Right cardiac atrium (tissue), 5 donors: Measurements from ENCODE around the gene MPRIP. TPM values are rescaled to one million over a fixed set of nuclear protein-coding genes. Genes with fewer than 3 reads are reported as not detected.
"Not testable (repeated sequence)": the region's sequence is repeated elsewhere in the genome, so short reads cannot be mapped to it uniquely, and the experiment has no call there.

Source experiments
- ATAC-seq, 2 donors: fragments of 200-7000 bp; cut with Tn5 transposase; one replicate each; pipeline versions ENCODE4 v1.8.0 to v1.9.1; 2020; ENCODE audit warnings: moderate library complexity in 2 of 2, mild to moderate bottlenecking in 1 of 2
- DNase-seq, 3 donors: peaks; one replicate each; pipeline ENCODE4 v3.0.0-alpha.2; 2020
- H3K27ac ChIP-seq: one replicate; pipeline ENCODE4 v1.5.1; 2013; ENCODE audit warnings: mild to moderate bottlenecking, low read length, control low read depth, moderate library complexity
- H3K27me3 ChIP-seq: one replicate; pipeline ENCODE4 v1.6.1; 2013; ENCODE audit not compliant: control insufficient read depth, insufficient read depth
- H3K4me1 ChIP-seq: one replicate; pipeline ENCODE4 v1.6.1; 2013; ENCODE audit warnings: low read length; ENCODE audit not compliant: control insufficient read depth, insufficient read depth
- H3K4me3 ChIP-seq: one replicate; pipeline ENCODE4 v1.5.1; 2013; ENCODE audit warnings: low read length, control low read depth
- H3K9me3 ChIP-seq: one replicate; pipeline ENCODE4 v1.6.1; 2013; ENCODE audit warnings: low read length; ENCODE audit not compliant: control insufficient read depth
- WGBS: extraction: QIAGEN DNeasy Blood & Tissue Kit; methylation state at CpG from one replicate; pipeline ENCODE4 v1.1.7; 2013; 5-methylcytosine and 5-hydroxymethylcytosine counted together
- intact Hi-C, 4 donors: fragments of 100-400 bp; cut with DNase I; formaldehyde crosslinking; loops; one replicate each; pipeline versions ENCODE4 v1.11.0 to v1.14.0; 2022 to 2023
- long read RNA-seq, 4 donors: library from polyadenylated mRNA; unstranded; transcript quantifications; one replicate each; pipeline ENCODE4 v2.0.0, GENCODE V29; 2020 to 2021
- polyA plus RNA-seq: library from polyadenylated mRNA; stranded (reverse); fragments of 200-250 nt; gene quantifications from one replicate; pipeline ENCODE4 v1.2.3, GENCODE V29; 2013
- total RNA-seq, 4 donors: library from RNA; stranded (reverse); fragmentation: NEBNext Ultra II Directional; extraction: Animal tissue kit (Norgen Biotek cat#: 25700); gene quantifications; one replicate each; pipeline ENCODE4 v1.2.1, GENCODE V29; 2021
- donor health status: healthy with polysubstance abuse.
- donor health status: DM: no; HTN: yes; CAD: no.
- donor health status: DM: no; HTN: no; CAD: no.
- donor health status: DM: no; HTN: yes; CAD: no; lungs with severe emphysema.
- donor health status: DM: yes; HTN: yes; CAD: no.

Gene MPRIP
- 100 to 1,000 TPM; 295 to 331 (median 321) TPM for total RNA-seq
- 228 TPM for polyA plus RNA-seq
- long read RNA-seq, donor 1, full-length matches to known transcripts: 52 of 338 reads
- long read RNA-seq, donor 1, partial matches to known transcripts: 202 of 338 reads
- long read RNA-seq, donor 1, other reads (novel, unspliced or antisense): 84 of 338 reads
- long read RNA-seq, donor 2, full-length matches to known transcripts: 45 of 238 reads
- long read RNA-seq, donor 2, partial matches to known transcripts: 120 of 238 reads
- long read RNA-seq, donor 2, other reads (novel, unspliced or antisense): 73 of 238 reads
- long read RNA-seq, donor 3, full-length matches to known transcripts: 11 of 575 reads
- long read RNA-seq, donor 3, partial matches to known transcripts: 514 of 575 reads
- long read RNA-seq, donor 3, other reads (novel, unspliced or antisense): 50 of 575 reads
- long read RNA-seq, donor 4, full-length matches to known transcripts: 31 of 200 reads
- long read RNA-seq, donor 4, partial matches to known transcripts: 126 of 200 reads
- long read RNA-seq, donor 4, other reads (novel, unspliced or antisense): 43 of 200 reads

DNA sequence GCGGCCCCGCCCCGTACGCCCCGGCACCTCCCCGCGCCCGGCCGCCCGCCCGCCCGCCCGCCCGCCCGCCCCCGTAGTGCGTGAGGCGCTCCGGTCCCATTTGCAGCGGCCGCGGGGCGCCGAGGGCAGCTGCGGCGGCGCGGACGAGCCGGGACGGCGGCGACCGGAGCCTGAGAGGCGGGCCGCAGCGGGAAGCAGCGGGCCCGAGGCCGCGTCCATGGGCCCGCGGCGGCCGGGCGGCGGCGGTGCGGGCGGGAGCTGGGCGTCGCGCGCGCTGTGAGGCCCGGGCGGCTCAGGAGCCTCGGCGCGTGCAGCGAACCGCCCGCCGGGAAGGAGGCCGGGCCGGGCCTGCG is at the start of gene MPRIP:
Gene MPRIP (plus strand): TSS at position 74 of the 353 bp plus-strand sequence. CDS start 392 bp downstream, outside the sequence.
- peak within 1 kb of the TSS; percentile 78 for H3K27ac ChIP-seq
- intact Hi-C loops: loop anchor here in 1 of 4 donors (10.0 kb wide), 1 partner anchor 72 kb away; no protein-coding TSS in a partner anchor
- peaks cover 13% of the 10 kb centered on the region for H3K4me1 ChIP-seq
- H3K4me3 ChIP-seq: peak within 1 kb of the TSS; percentile 81
- DNase-seq: no peak
- under 1% methylated on average over 66 of the region's 67 CpGs for WGBS
- no peaks in the 10 kb centered on the region for H3K27me3 ChIP-seq
- ATAC-seq: no peak
- H3K9me3 ChIP-seq: no peaks in the 10 kb centered on the region

- no peak overlapping the region for H3K27ac ChIP-seq
- 63% methylated on average over 2 of the region's 2 CpGs for WGBS
- no peaks in the 10 kb centered on the region for H3K9me3 ChIP-seq
- H3K27me3 ChIP-seq: no peaks in the 10 kb centered on the region
- DNase-seq: no peak
- H3K4me1 ChIP-seq: no peaks in the 10 kb centered on the region
- intact Hi-C loops: loop anchor here in 1 of 4 donors (10.0 kb wide), 1 partner anchor 460 kb away; no protein-coding TSS in a partner anchor
- ATAC-seq: no peak
- H3K4me3 ChIP-seq: no peak overlapping the region
These were observed 47.6 kb upstream of the MPRIP start for GRCh38 chr17:16994631-16995030.

DNA sequence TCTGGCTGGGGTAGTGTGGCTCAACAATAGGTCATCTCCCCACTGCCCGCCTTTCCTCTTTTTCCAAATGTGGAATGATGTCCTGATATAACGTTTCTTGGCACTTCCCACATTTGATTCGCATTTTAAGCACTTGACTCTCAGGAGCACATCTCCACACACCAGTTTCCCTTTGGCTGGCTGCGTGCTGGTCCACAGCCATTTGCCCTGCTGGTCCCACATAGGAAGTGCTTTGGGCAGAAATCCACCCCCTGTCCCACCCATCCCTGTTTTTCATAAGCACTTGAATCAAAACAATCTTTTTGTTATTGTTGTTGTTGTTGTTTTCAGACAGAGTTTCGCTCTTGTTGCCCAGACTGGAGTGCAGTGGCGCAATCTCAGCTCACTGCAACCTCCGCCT is 46.3 kb upstream of the MPRIP start:
- Histone ChIP-seq H3K27me3 (no peaks in the 10 kb centered on the region), H3K4me3 (no peak overlapping the region), H3K4me1 (no peaks in the 10 kb centered on the region), H3K27ac (no peak overlapping the region), H3K9me3 (no peaks in the 10 kb centered on the region)
- intact Hi-C loops: loop anchor here in 1 of 4 donors (10.0 kb wide), 1 partner anchor 461 kb away; no protein-coding TSS in a partner anchor
- DNase-seq (no peak), ATAC-seq (no peak)
- 86% methylated on average over 7 of the region's 7 CpGs for WGBS

GRCh38 chr17:16996726-16997125 is 45.5 kb upstream of the MPRIP start:
- not testable (repeated sequence) for H3K27me3 ChIP-seq, H3K4me3 ChIP-seq, H3K9me3 ChIP-seq, ATAC-seq, H3K27ac ChIP-seq, DNase-seq, H3K4me1 ChIP-seq
- WGBS: 88% methylated on average over 11 of the region's 11 CpGs
- intact Hi-C loops: loop anchor here in 1 of 4 donors (10.0 kb wide), 1 partner anchor 462 kb away; no protein-coding TSS in a partner anchor

DNA sequence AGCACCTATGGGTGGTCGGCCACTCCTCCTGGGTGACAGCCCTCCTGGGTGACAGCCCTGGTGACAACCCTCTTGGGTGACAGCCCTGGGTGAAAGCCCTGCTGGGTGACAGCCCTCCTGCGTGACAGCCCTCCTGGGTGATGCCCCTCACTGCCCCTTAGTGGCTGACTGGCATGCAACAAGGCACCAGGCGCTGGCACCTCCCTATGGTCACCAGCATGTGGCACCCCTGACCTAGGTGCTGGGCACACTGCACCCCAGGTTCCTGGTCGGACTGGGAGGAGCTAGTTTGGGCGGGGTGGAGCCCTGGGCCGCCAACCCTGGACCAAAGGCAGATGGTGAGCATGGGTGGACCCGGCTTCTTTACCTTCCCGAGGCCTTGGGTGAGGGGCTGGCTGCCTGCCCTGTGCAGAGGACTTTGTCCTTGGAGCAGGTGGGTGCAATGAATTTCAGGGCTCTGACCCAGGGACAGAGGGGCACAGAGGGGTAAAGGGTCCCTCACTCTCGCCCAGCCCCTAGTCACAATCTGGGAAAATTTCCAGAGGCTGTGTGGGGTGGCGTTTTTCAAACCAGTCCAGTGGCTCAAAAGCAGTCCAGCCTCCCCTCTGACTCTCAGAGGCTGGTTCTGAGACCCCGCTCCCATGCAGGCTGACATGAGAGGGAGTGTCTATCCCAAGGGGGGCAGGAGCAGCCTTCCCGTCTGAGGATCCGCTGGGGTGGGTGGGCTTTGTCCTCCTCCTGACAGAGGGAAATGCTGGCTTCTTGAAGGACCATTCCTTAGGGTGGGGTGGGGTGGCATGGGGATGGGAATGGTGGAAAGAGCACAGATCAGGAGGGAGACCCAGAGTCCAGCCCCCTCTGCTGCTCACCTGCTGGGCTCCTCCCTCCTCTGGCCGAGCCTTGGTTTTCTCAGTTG is 44.5 kb upstream of the MPRIP start:
- no peaks in the 10 kb centered on the region for H3K9me3 ChIP-seq
- H3K4me3 ChIP-seq: no peak overlapping the region
- peak in 1 of 3 donors; percentile 57 for DNase-seq
- WGBS: 91% methylated on average over 14 of the region's 14 CpGs
- intact Hi-C loops: loop anchor here in 1 of 4 donors (10.0 kb wide), 1 partner anchor 463 kb away; no protein-coding TSS in a partner anchor
- no peaks in the 10 kb centered on the region for H3K4me1 ChIP-seq
- no peak for ATAC-seq
- no peak overlapping the region for H3K27ac ChIP-seq
- no peaks in the 10 kb centered on the region for H3K27me3 ChIP-seq

DNA sequence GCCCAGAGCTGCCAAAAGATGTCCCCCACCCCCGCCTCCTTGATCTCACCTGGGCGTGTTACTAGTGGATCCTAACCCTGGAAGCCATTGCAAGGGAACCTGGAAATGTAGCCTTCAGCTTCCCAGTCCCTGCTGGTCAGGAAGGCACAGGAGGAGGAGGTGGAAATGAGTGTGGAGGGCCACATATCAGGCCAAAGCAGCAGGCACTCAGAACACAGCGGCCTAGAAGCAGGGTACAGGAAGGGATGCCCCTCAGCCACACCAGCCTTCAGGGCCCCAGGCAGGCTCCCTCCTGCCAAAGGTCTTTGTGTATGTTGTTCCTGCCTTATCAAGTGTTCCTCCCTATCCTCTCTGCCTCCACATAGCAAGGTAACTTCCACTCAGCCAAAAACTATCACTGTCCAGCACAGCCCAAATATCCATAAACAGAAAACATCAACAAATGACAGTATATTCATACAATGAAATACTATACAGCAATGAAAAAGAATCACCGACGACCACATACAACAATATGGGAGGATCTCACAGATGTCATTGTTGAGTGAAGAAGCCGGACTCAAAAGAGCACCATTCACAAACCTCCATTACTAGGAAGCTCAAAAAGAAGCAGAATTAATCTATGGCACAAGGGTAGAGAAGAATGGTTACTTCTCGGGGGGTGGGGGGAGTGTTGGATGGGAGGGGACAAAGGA is 42.2 kb upstream of the MPRIP start:
- Histone ChIP-seq H3K27me3 (no peaks in the 10 kb centered on the region), H3K9me3 (no peaks in the 10 kb centered on the region), H3K27ac (no peak overlapping the region), H3K4me3 (no peak overlapping the region), H3K4me1 (no peaks in the 10 kb centered on the region)
- 82% methylated on average over 7 of the region's 7 CpGs for WGBS
- intact Hi-C loops: loop anchor here in 2 of 4 donors (5.0 to 10.0 kb wide), 3 partner anchors 135 to 465 kb away; no protein-coding TSS in a partner anchor
- ATAC-seq: no peak
- no peak for DNase-seq

- intact Hi-C loops: loop anchor here in 2 of 4 donors (5.0 to 10.0 kb wide), 2 partner anchors 134 to 311 kb away; no protein-coding TSS in a partner anchor
- no peak overlapping the region for H3K27ac ChIP-seq
- no peaks in the 10 kb centered on the region for H3K9me3 ChIP-seq
- no peak overlapping the region for H3K4me3 ChIP-seq
- no peaks in the 10 kb centered on the region for H3K27me3 ChIP-seq
- WGBS: 79% methylated on average over 9 of the region's 9 CpGs
- ATAC-seq: peak; percentile 7 to 12
- H3K4me1 ChIP-seq: no peaks in the 10 kb centered on the region
- no peak for DNase-seq
These were observed 41.0 kb upstream of the MPRIP start for GRCh38 chr17:17001076-17001777.

DNA sequence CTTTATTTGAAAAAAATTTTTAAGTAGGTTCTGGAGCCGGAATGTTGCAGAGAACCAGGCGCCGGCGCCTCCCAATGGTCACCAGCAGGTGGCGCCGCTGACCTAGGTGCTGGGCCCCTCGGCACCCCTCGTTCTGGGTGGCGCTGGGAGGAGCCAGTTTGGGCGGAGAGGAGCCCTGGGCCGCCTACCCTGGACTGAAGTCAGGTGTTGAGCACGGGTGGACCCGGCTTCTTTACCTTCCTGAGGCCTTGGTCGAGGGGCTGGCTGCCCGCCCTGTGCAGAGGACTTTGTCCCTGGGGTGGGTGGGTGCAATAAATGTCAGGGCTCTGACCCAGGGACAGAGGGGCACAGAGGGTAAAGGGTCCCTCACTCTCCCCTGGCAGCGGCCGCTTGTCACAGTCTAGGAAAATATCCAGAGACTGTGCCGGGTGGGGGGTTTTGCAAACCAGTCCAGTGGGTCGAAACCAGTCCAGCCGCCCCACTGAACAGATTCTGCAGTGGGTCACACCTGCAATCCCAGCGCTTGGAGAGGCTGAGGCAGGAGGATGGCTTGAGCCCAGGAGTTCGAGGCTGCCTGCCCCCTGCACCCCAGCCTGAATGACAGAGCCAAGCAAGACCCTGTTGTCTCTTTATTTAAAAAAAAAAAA is 40.3 kb upstream of the MPRIP start:
- 23% methylated on average over 22 of the region's 22 CpGs for WGBS
- H3K4me3 ChIP-seq: no peak overlapping the region
- intact Hi-C loops: loop anchor here in 2 of 4 donors (5.0 to 10.0 kb wide), 2 partner anchors 133 to 310 kb away; no protein-coding TSS in a partner anchor
- no peaks in the 10 kb centered on the region for H3K9me3 ChIP-seq
- no peak overlapping the region for H3K27ac ChIP-seq
- peak; percentile 85 to 87 for ATAC-seq
- no peaks in the 10 kb centered on the region for H3K4me1 ChIP-seq
- peak; percentile 83 to 91 (median 91) for DNase-seq
- H3K27me3 ChIP-seq: no peaks in the 10 kb centered on the region
